Measurements from ENCODE around the gene SAMD14.

Gene SAMD14

DNA sequence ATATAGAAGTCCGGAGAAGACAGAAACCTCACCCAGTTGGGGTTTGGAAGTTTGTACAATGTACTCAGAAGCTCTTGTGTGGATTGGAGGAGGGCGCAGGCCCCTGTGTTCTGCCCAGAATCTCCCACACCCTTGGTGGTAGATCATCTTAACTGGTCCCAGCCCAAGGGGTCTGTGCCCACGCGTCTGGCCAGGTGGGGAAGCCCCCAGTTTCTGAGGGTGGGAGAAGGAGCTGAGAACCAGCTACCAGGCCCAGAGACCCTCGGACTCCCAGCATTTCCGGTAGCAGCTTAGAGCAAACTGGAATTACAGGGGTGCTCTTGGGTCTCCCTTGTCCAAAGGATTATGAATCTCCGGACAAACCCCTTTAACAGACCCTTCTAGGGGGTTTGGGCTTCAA lies 22.8 kb upstream of the SAMD14 start:
- Histone ChIP-seq H3K36me3 (ENCODE audit: control insufficient read depth, insufficient read depth, low read length) (no peaks in the 10 kb centered on the region), H3K9me3 (ENCODE audit: control insufficient read depth, low read length) (no peaks in the 10 kb centered on the region), H3K4me3 (ENCODE audit: extremely low read depth, insufficient read depth, low read length, poor library complexity, severe bottlenecking) (no peak overlapping the region), H3K4me1 (ENCODE audit: control insufficient read depth, insufficient read depth, low read length, poor library complexity, severe bottlenecking) (peaks cover 30% of the 10 kb centered on the region), H3K27ac (ENCODE audit: low read depth, low read length, severe bottlenecking) (peak overlapping the region; percentile 79)
- 80 to 89% methylated on average over 3 to 4 of the region's 7 CpGs for WGBS, 2 experiments (ENCODE audit: insufficient coverage in 2 of 2)

GRCh38 chr17:50151937-50152547 lies 22.1 kb upstream of the SAMD14 start:
- H3K27ac ChIP-seq (ENCODE audit: low read depth, low read length, severe bottlenecking): peak overlapping the region; percentile 79
- WGBS, 2 experiments (ENCODE audit: insufficient coverage in 2 of 2): 0 to 3% methylated on average over 4 to 9 of the region's 12 CpGs
- H3K4me3 ChIP-seq (ENCODE audit: extremely low read depth, insufficient read depth, low read length, poor library complexity, severe bottlenecking): peak overlapping the region; percentile 90
- H3K36me3 ChIP-seq (ENCODE audit: control insufficient read depth, insufficient read depth, low read length): peaks cover 1% of the 10 kb centered on the region
- peaks cover 37% of the 10 kb centered on the region for H3K4me1 ChIP-seq (ENCODE audit: control insufficient read depth, insufficient read depth, low read length, poor library complexity, severe bottlenecking)
- no peaks in the 10 kb centered on the region for H3K9me3 ChIP-seq (ENCODE audit: control insufficient read depth, low read length)

GRCh38 chr17:50151041-50151936 lies 21.3 kb upstream of the SAMD14 start:
- Histone ChIP-seq H3K4me3 (ENCODE audit: extremely low read depth, insufficient read depth, low read length, poor library complexity, severe bottlenecking) (peak overlapping the region; percentile 90), H3K27ac (ENCODE audit: low read depth, low read length, severe bottlenecking) (peak overlapping the region; percentile 87)
- WGBS, 2 experiments (ENCODE audit: insufficient coverage in 2 of 2): 0 to 3% methylated on average over 15 to 18 of the region's 40 CpGs

DNA sequence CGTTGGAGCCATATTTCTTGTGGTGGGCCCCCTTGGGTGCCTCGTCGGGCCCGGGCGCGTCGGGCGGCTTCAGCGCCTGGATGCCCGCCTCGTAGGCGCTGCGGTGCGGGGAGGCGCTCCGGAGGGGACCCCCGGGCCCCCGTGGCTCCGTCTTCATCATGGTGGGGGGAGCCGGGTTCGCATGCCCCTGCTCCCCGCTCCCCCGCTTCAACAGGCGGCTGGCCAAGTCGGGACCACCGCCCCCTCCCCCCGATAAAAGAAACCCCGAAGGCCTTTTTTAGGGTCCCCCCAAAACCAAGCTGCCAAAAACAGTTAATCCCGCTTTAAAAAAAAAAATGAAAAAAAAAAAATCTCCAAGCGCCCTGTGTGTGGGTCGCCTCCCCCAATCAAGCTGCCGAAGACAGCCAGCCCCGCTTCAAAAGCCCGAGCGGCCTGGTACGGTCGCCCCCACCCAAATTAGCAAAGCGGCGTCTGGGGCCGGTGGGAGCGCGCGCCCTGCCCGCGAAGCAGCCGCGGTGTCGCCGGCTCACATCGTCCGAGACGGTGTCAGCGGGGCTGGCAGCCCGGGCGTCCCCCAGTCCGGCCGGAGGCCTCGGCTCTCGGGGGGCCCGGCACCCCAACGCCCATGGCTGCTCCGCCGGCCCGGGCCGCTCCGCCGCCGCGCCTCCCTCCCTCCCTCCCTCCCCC lies 20.5 kb upstream of the SAMD14 start, which contains the start of gene PPP1R9B:
TSS of gene PPP1R9B (minus strand) at position 324 of the 687 bp plus-strand sequence. CDS start at position 160, 164 bp downstream.
- WGBS, 2 experiments (ENCODE audit: insufficient coverage in 2 of 2): 0 to 1% methylated on average over 32 to 54 of the region's 69 CpGs
- Histone ChIP-seq H3K27ac (ENCODE audit: low read depth, low read length, severe bottlenecking) (peak within 1 kb of the TSS; percentile 87), H3K36me3 (ENCODE audit: control insufficient read depth, insufficient read depth, low read length) (peaks cover 7% of the 10 kb centered on the region), H3K9me3 (ENCODE audit: control insufficient read depth, low read length) (no peaks in the 10 kb centered on the region), H3K4me1 (ENCODE audit: control insufficient read depth, insufficient read depth, low read length, poor library complexity, severe bottlenecking) (peaks cover 45% of the 10 kb centered on the region), H3K4me3 (ENCODE audit: extremely low read depth, insufficient read depth, low read length, poor library complexity, severe bottlenecking) (peak within 1 kb of the TSS; percentile 90)

More at GRCh38 chr17:50151041-50151936, 21.3 kb upstream of the SAMD14 start:
- peaks cover 5% of the 10 kb centered on the region for H3K36me3 ChIP-seq (ENCODE audit: control insufficient read depth, insufficient read depth, low read length)
- peaks cover 41% of the 10 kb centered on the region for H3K4me1 ChIP-seq (ENCODE audit: control insufficient read depth, insufficient read depth, low read length, poor library complexity, severe bottlenecking)
- no peaks in the 10 kb centered on the region for H3K9me3 ChIP-seq (ENCODE audit: control insufficient read depth, low read length)

DNA sequence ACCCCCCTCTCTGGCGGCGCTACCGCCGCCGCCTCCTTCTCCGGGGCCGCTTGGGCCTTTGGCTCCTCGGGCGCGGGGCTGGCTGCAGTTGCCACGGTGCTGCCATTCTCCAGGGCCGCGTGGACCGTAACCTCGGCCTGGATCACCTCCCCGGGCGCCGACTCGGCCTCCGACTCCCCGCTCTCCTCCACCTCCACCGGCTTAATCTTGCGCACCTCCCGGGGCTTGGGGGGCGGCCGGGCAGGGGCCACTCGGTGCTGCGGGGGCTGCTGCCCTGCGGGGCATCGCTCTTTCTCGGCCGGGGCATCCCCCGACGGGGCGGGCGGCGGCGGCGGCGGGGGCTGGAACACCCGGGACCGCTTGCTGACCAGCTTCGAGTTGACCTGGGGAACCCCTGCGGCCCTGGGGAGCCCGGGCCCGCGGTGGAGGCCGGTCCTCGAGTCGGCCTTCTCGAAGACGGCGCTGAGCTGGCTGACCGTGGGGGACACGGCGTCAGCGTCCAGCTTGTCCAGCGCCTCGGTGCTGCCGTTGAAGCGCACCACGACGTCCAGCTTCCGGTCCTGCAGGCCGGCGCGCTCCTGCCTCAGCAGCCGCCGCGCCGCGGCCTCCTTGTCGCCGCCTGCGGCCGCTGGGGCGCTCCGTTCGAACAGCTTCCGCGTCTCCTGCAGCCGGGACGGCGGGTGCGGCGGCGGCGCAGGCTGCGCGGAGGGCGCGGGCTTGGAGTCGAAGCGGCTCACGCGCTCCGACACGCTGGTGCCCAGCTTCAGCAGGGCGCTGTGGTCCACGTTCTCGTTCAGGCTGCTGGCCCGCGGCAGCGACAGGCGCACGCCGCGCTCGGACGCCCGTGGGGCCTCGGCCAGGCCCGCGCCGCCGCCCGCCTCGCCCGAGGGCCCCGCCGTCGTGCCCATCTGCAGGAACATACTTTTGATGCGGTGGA lies 19.7 kb upstream of the SAMD14 start:
- Histone ChIP-seq H3K9me3 (ENCODE audit: control insufficient read depth, low read length) (no peaks in the 10 kb centered on the region), H3K36me3 (ENCODE audit: control insufficient read depth, insufficient read depth, low read length) (peaks cover 15% of the 10 kb centered on the region), H3K4me1 (ENCODE audit: control insufficient read depth, insufficient read depth, low read length, poor library complexity, severe bottlenecking) (peaks cover 38% of the 10 kb centered on the region), H3K27ac (ENCODE audit: low read depth, low read length, severe bottlenecking) (peak overlapping the region; percentile 29), H3K4me3 (ENCODE audit: extremely low read depth, insufficient read depth, low read length, poor library complexity, severe bottlenecking) (peak overlapping the region; percentile 90)
- WGBS, 2 experiments (ENCODE audit: insufficient coverage in 2 of 2): 1% methylated on average over 109 to 115 of the region's 123 CpGs

GRCh38 chr17:50149091-50149416 lies 19.1 kb upstream of the SAMD14 start:
- peak overlapping the region; percentile 29 for H3K27ac ChIP-seq (ENCODE audit: low read depth, low read length, severe bottlenecking)
- peaks cover 37% of the 10 kb centered on the region for H3K4me1 ChIP-seq (ENCODE audit: control insufficient read depth, insufficient read depth, low read length, poor library complexity, severe bottlenecking)
- peaks cover 22% of the 10 kb centered on the region for H3K36me3 ChIP-seq (ENCODE audit: control insufficient read depth, insufficient read depth, low read length)
- 1% methylated on average over 26 to 30 of the region's 30 CpGs for WGBS, 2 experiments (ENCODE audit: insufficient coverage in 2 of 2)
- peak overlapping the region; percentile 90 for H3K4me3 ChIP-seq (ENCODE audit: extremely low read depth, insufficient read depth, low read length, poor library complexity, severe bottlenecking)
- no peaks in the 10 kb centered on the region for H3K9me3 ChIP-seq (ENCODE audit: control insufficient read depth, low read length)

DNA sequence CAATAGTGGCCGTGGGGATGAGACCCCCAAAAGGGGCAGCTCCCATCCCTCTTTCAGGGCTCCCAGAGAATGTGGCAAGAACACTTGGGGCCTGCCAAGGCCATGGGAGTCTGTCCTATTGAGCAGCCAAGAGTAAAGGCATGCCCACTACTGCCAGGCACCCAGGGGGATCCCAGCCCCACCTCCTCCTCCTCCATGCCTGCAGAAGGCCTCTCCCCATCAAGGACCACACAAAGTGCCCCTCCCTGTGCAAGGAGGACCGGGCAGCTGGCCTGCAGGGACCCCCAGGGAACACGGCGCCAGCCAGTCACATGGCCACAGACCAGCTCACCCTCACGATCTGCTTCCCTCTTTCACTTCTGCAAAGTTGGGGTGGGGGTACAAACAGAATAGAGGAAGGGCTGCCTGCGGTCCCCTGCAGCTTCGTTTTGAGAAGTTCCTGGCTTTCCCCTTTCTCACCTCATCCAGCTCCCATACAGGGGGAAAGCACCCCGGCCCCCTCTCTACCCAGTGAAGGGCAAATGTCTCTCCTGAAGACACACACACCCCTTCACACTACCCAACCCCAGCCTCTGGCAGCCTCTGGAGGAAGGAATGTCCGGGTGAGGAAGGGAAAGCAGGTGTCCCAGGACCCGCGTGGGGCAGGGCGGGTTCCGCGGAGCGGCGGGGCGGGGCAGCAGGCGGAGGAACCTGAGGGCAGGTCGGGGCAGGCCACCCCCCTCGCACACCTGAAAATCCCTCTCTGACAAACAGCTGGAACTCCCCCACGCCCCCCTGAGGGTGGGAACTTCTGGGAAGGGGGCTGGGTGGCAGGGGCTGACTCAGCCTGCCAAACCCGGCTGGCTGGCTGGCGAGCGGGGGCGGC lies 18.5 kb upstream of the SAMD14 start:
- peak overlapping the region; percentile 23 for H3K27ac ChIP-seq (ENCODE audit: low read depth, low read length, severe bottlenecking)
- H3K36me3 ChIP-seq (ENCODE audit: control insufficient read depth, insufficient read depth, low read length): peaks cover 28% of the 10 kb centered on the region
- 10 to 13% methylated on average over 7 to 9 of the region's 25 CpGs for WGBS, 2 experiments (ENCODE audit: insufficient coverage in 2 of 2)

GRCh38 chr17:50147841-50148225 lies 17.9 kb upstream of the SAMD14 start:
- Histone ChIP-seq H3K27ac (ENCODE audit: low read depth, low read length, severe bottlenecking) (no peak overlapping the region), H3K36me3 (ENCODE audit: control insufficient read depth, insufficient read depth, low read length) (peaks cover 34% of the 10 kb centered on the region), H3K9me3 (ENCODE audit: control insufficient read depth, low read length) (no peaks in the 10 kb centered on the region), H3K4me1 (ENCODE audit: control insufficient read depth, insufficient read depth, low read length, poor library complexity, severe bottlenecking) (peaks cover 31% of the 10 kb centered on the region), H3K4me3 (ENCODE audit: extremely low read depth, insufficient read depth, low read length, poor library complexity, severe bottlenecking) (peak overlapping the region; percentile 90)
- WGBS, 2 experiments (ENCODE audit: insufficient coverage in 2 of 2): 42 to 51% methylated on average over 3 to 5 of the region's 5 CpGs

More for the DNA sequence above, 18.5 kb upstream of the SAMD14 start:
- Histone ChIP-seq H3K4me1 (ENCODE audit: control insufficient read depth, insufficient read depth, low read length, poor library complexity, severe bottlenecking) (peaks cover 37% of the 10 kb centered on the region), H3K4me3 (ENCODE audit: extremely low read depth, insufficient read depth, low read length, poor library complexity, severe bottlenecking) (peak overlapping the region; percentile 90), H3K9me3 (ENCODE audit: control insufficient read depth, low read length) (no peaks in the 10 kb centered on the region)

DNA sequence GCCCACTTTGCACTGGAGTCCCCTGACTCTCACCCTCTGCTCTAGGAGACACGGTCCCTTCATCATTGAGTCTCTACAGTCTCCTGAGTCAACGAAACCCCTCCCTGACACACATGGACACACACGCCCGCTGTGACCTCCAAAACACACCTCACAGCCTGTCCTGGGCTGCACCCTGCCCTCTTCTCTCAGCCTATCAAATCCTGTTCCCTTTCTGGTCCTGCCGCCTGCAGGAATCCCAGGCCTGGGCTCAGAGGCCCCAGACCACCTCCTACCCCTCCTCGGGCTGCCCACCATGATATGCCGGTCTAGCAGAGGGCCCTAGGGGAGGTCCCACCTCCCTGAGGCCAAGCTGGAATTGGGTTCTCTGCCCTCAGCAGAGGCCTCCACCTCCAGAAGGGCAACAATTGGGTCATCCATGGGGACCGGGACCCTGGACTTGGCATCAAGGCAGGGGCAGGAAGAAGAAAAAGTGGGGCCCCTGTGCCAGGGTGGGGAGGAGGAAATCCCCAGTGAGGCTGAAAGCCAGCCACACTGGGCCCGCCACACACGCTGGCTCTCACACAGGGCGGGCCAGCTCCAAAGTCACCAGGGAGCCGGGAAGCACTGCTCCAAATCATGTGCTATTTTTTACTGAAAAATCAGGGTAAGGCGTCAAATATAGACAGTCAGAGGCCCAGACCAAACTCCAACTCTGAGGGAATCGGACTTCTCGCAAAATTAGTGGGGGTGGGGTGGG lies 17.1 kb upstream of the SAMD14 start:
- no peaks in the 10 kb centered on the region for H3K9me3 ChIP-seq (ENCODE audit: control insufficient read depth, low read length)
- peaks cover 41% of the 10 kb centered on the region for H3K36me3 ChIP-seq (ENCODE audit: control insufficient read depth, insufficient read depth, low read length)
- WGBS, 2 experiments (ENCODE audit: insufficient coverage in 2 of 2): 84 to 87% methylated on average over 10 to 13 of the region's 15 CpGs
- no peak overlapping the region for H3K27ac ChIP-seq (ENCODE audit: low read depth, low read length, severe bottlenecking)
- H3K4me1 ChIP-seq (ENCODE audit: control insufficient read depth, insufficient read depth, low read length, poor library complexity, severe bottlenecking): peaks cover 24% of the 10 kb centered on the region
- peak overlapping the region; percentile 12 for H3K4me3 ChIP-seq (ENCODE audit: extremely low read depth, insufficient read depth, low read length, poor library complexity, severe bottlenecking)

All from mesodermal cell (in vitro differentiated cells).